ENCODE measurements around the gene ZNF829.

The ZNF829 gene

DNA sequence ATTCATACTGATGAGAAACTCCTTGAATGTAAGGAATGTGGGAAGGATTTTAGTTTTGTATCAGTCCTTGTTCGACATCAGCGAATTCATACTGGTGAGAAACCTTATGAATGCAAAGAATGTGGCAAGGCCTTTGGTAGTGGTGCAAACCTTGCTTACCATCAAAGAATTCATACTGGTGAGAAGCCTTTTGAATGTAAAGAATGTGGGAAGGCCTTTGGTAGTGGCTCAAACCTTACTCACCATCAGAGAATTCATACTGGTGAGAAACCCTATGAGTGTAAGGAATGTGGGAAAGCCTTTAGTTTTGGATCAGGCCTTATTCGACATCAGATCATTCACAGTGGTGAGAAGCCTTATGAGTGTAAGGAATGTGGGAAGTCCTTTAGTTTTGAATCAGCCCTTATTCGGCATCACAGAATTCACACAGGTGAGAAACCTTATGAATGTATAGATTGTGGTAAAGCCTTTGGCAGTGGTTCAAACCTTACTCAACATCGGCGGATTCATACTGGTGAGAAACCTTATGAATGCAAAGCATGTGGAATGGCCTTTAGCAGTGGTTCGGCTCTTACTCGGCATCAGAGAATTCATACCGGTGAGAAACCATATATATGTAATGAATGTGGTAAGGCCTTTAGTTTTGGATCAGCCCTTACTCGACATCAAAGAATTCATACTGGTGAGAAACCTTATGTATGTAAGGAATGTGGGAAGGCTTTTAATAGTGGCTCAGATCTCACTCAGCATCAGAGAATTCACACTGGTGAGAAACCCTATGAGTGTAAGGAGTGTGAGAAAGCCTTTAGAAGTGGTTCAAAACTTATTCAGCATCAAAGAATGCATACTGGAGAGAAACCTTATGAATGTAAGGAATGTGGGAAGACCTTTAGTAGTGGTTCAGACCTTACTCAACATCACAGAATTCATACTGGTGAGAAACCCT is 38.8 kb downstream of the ZNF829 start:
- H3K27me3 ChIP-seq (replicated peaks), result no peaks in the 10 kb centered on the region
- no peak for TF ChIP-seq CTCF (IDR thresholded peaks at IDR 0.05; ENCODE audit: low read depth, low read length, missing control alignments)
- H3K4me3 ChIP-seq (ENCODE audit: low read depth, low read length), result no peak overlapping the region
- H3K36me3 ChIP-seq (replicated peaks), result no peaks in the 10 kb centered on the region
- in situ Hi-C loops (cut with HindIII; ENCODE audit: low pct_ligation_motif_present, low sequenced_read_pairs), result no loop called here
- H3K27ac ChIP-seq, result no peak overlapping the region
- no peak for DNase-seq

DNA sequence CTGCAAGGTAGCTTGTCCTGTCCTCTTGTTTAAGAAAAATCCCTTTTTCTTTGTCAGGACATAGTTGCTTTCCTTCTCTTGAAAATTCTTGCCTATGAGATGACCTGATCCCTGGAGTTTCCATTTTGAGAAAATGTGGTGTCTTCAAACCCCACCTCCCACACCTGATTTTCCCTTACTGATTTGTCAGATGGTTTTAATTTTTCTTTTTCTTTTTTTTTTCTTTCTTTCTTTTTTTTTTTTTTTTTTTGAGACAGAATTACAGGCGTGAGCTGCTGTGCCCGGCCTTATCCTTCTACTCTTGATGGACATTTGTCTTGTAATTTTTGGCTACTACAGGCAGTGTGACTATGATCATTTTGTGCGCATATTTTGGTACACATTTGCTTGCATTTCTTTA is 64.2 kb downstream of the ZNF829 start:
- no peak for DNase-seq
- H3K27me3 ChIP-seq (replicated peaks), result no peaks in the 10 kb centered on the region
- H3K4me3 ChIP-seq (ENCODE audit: low read depth, low read length), result no peak overlapping the region
- in situ Hi-C loops (cut with HindIII; ENCODE audit: low pct_ligation_motif_present, low sequenced_read_pairs), result no loop called here
- peaks cover 4% of the 10 kb centered on the region for H3K36me3 ChIP-seq (replicated peaks)
- no peak overlapping the region for H3K27ac ChIP-seq
- no peak for TF ChIP-seq CTCF (IDR thresholded peaks at IDR 0.05; ENCODE audit: low read depth, low read length, missing control alignments)

DNA sequence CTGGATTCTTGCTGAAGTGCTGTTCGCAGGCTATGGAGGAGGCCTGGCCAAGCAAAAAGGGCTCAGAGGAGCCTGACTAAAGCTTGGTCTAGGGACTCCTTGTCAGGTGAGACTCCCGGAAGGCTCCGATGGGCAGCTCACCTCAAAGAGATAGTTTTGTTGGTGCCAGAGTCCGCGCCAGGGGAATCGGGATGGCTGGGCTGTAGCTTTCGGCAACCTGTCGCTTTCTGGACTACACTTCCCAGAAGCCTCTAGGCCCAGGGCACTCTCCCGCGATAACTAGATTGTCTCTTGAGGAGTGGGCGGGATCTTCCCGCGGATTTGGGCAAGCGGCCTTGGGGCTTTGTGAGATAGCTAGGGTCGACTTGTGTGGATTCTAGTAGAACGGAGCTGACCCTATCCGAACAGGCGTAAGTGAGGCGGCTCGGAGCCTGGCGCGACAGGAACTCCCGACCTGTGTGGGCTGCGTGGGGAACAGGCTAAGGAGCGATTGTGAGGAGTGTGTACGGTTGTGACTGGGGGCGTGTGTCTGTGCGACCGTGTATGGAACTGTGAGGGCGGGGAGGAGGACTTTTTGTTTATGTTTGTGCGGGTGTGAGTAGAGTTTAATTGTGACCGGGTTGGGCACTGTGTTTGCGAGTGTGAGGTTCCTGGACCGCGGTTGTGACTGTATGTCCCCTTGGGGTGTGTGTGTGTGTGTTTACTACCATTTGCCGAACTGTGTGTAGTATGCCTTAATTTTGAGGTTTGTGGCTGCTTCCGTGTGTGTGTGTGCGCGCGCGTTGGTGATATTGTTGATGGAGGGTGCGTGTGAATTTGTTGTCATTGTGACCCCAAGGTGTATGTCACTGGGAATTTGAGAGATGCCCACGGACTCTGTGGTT is 65.3 kb downstream of the ZNF829 start, which contains the start of gene ZNF345:
TSS of gene ZNF345 (plus strand) at position 318 of the 884 bp plus-strand sequence. CDS start 25,955 bp downstream, outside the sequence.
- Histone ChIP-seq H3K27me3 (replicated peaks) (no peaks in the 10 kb centered on the region), H3K27ac (peak within 1 kb of the TSS; percentile 63), H3K4me3 (ENCODE audit: low read depth, low read length) (peak within 1 kb of the TSS; percentile 99), H3K36me3 (replicated peaks) (peaks cover 4% of the 10 kb centered on the region)
- in situ Hi-C loops (cut with HindIII; ENCODE audit: low pct_ligation_motif_present, low sequenced_read_pairs), result no loop called here
- peak; percentile 93 for DNase-seq
- TF ChIP-seq CTCF (IDR thresholded peaks at IDR 0.05; ENCODE audit: low read depth, low read length, missing control alignments), result no peak

GRCh38 chr19:36849701-36850558 is 66.2 kb downstream of the ZNF829 start:
- Histone ChIP-seq H3K27ac (peak overlapping the region; percentile 63), H3K27me3 (replicated peaks) (no peaks in the 10 kb centered on the region), H3K36me3 (replicated peaks) (no peaks in the 10 kb centered on the region), H3K4me3 (ENCODE audit: low read depth, low read length) (peak overlapping the region; percentile 99)
- TF ChIP-seq CTCF (IDR thresholded peaks at IDR 0.05; ENCODE audit: low read depth, low read length, missing control alignments), result no peak
- in situ Hi-C loops (cut with HindIII; ENCODE audit: low pct_ligation_motif_present, low sequenced_read_pairs), result no loop called here
- peak; percentile 87 for DNase-seq

DNA sequence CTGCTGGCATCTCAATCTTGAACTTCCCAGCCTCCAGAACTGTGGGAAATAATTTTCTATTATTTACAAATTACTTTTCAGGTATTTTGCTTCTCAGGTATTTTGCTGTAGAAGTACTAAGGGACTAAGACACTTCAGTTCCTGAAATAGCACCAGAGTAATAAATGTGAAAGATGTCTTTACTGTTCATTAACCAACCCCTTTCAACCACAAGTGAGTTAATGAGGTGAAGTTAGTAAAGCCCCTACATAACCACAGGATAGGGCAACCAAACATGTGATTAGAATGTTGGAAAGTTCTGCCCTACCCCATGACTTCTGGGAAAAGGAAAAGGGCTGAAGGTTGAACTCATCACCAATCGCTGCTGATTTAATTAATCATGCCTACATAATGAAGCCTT is 68.1 kb downstream of the ZNF829 start:
- DNase-seq, result no peak
- in situ Hi-C loops (cut with HindIII; ENCODE audit: low pct_ligation_motif_present, low sequenced_read_pairs), result no loop called here
- no peaks in the 10 kb centered on the region for H3K27me3 ChIP-seq (replicated peaks)
- no peaks in the 10 kb centered on the region for H3K36me3 ChIP-seq (replicated peaks)
- no peak overlapping the region for H3K27ac ChIP-seq
- H3K4me3 ChIP-seq (ENCODE audit: low read depth, low read length), result no peak overlapping the region
- no peak for TF ChIP-seq CTCF (IDR thresholded peaks at IDR 0.05; ENCODE audit: low read depth, low read length, missing control alignments)

Data from brain microvascular endothelial cell (primary cell).